ENCODE data around the gene FAM124B.

- TF ChIP-seq CTCF (IDR thresholded peaks at IDR 0.05) (no peak), EP300 (IDR thresholded peaks at IDR 0.05; ENCODE audit: low read depth) (no peak), POLR2A (IDR thresholded peaks at IDR 0.05) (no peak), POLR2AphosphoS5 (IDR thresholded peaks at IDR 0.05) (no peak)
Measured at GRCh38 chr2:224436634-224437033, 34.7 kb upstream of the FAM124B start.
